ENCODE data around the gene PLAAT2. TPM values are rescaled to one million over a fixed set of nuclear protein-coding genes. Genes with fewer than 3 reads are reported as not detected.

The PLAAT2 gene
- total and polyA plus RNA-seq, 10 of the 15 experiments (the other 5 are each of a cell fraction or from before 2014, with no cell fraction given): 4.6 to 25.9 (median 8.6) TPM

GRCh38 chr11:63567044-63567840, 4.1 kb upstream of the PLAAT2 start (continued):
- no peak for TF ChIP-seq REST (IDR thresholded peaks at IDR 0.05; ENCODE audit: low read depth, low read length)
- no peak for TF ChIP-seq FOS (IDR thresholded peaks at IDR 0.05; ENCODE audit: borderline replicate concordance, extremely low read depth, insufficient read length)
- no peak for TF ChIP-seq NR2C2 (IDR thresholded peaks at IDR 0.05; ENCODE audit: borderline replicate concordance, control insufficient read depth, insufficient read length, low read depth)
- TF ChIP-seq ZBED1 (IDR thresholded peaks at IDR 0.05; ENCODE audit: borderline replicate concordance): peak; percentile 89
- peak; percentile 99 for TF ChIP-seq BACH1 (IDR thresholded peaks at IDR 0.05; ENCODE audit: borderline replicate concordance)
- TF ChIP-seq SUZ12 (IDR thresholded peaks at IDR 0.05; ENCODE audit: unreplicated experiment): no peak
- no peak for TF ChIP-seq NFXL1 (IDR thresholded peaks at IDR 0.05; ENCODE audit: borderline replicate concordance)
- no peak for TF ChIP-seq CEBPB (IDR thresholded peaks at IDR 0.05; ENCODE audit: borderline replicate concordance in 1 of 2, low read depth in 2 of 2, low read length in 2 of 2)
- no peak for TF ChIP-seq E4F1 (IDR thresholded peaks at IDR 0.05; ENCODE audit: borderline replicate concordance, partially characterized antibody)
- no peak for TF ChIP-seq USF2 (IDR thresholded peaks at IDR 0.05; ENCODE audit: borderline replicate concordance, low read depth, low read length)
- 0 out of 2 replicates have a peak, but pooled peaks have one; percentile 37 for TF ChIP-seq TAF1 (IDR thresholded peaks at IDR 0.05; ENCODE audit: borderline replicate concordance, low read depth, low read length)
- TF ChIP-seq RELA (IDR thresholded peaks at IDR 0.05; ENCODE audit: borderline replicate concordance, partially characterized antibody): peak; percentile 83
- no peak for TF ChIP-seq PRDM15 (CRISPR knock-in tag; IDR thresholded peaks at IDR 0.05)
- peak; percentile 99 for TF ChIP-seq PAX5 (IDR thresholded peaks at IDR 0.05; ENCODE audit: borderline replicate concordance, low read depth, low read length)
- TF ChIP-seq TCF3 (IDR thresholded peaks at IDR 0.05; ENCODE audit: borderline replicate concordance, insufficient read depth, low read depth, low read length): peak; percentile 73
- no peak for TF ChIP-seq CHD1 (IDR thresholded peaks at IDR 0.05; ENCODE audit: low read depth, low read length)
- peak; percentile 45; the same call in 1 of the 2 replicates for TF ChIP-seq EED (IDR thresholded peaks at IDR 0.05; ENCODE audit: low read depth)
- no peak for TF ChIP-seq MAX (IDR thresholded peaks at IDR 0.05; ENCODE audit: low read depth, low read length)

Measured in GM12878 (cell line).